Lung (tissue), 12 donors: Measurements from ENCODE around the gene MVB12B. TPM values are rescaled to one million over a fixed set of nuclear protein-coding genes. Genes with fewer than 3 reads are reported as not detected.
A peak's percentile ranks its signal among the peaks of the same experiment; 100 is the strongest.

Source experiments
- ATAC-seq: fragments of 200-7000 bp; cut with Tn5 transposase; one replicate; pipeline ENCODE4 v1.9.1; 2020; ENCODE audit warnings: moderate number of reproducible peaks; ENCODE audit not compliant: insufficient read depth, low FRiP score
- DNase-seq, 3 donors: peaks; one replicate each; pipeline ENCODE4 v3.0.0-alpha.2; 2013 to 2017
- H3K27ac ChIP-seq, 2 donors: one replicate each; pipeline ENCODE4 v1.5.1; 2013; ENCODE audit warnings: mild to moderate bottlenecking in 2 of 2, moderate library complexity in 2 of 2, control low read depth in 1 of 2, inconsistent platforms in 1 of 2, low read depth in 1 of 2, low read length in 1 of 2
- H3K27me3 ChIP-seq, 3 donors: one replicate each; pipeline ENCODE4 v1.5.1; 2013; ENCODE audit warnings: low read length in 2 of 3; ENCODE audit not compliant: control insufficient read depth in 3 of 3, insufficient read depth in 3 of 3
- H3K36me3 ChIP-seq, 4 donors: one replicate each; pipeline ENCODE4 v1.5.1; 2013; ENCODE audit warnings: low read length in 4 of 4, mild to moderate bottlenecking in 1 of 4, moderate library complexity in 1 of 4; ENCODE audit not compliant: control insufficient read depth in 4 of 4, insufficient read depth in 4 of 4
- H3K4me1 ChIP-seq, 5 donors: one replicate each; pipeline ENCODE4 v1.5.1; 2013; ENCODE audit warnings: low read length in 5 of 5, mild to moderate bottlenecking in 2 of 5, moderate library complexity in 1 of 5; ENCODE audit not compliant: control insufficient read depth in 5 of 5, insufficient read depth in 5 of 5
- H3K4me3 ChIP-seq: one replicate; pipeline ENCODE4 v1.5.1; 2013; ENCODE audit warnings: mild to moderate bottlenecking, control low read depth, moderate library complexity
- H3K9ac ChIP-seq, 2 donors: one replicate each; pipeline ENCODE4 v1.5.1; 2013; ENCODE audit warnings: low read length in 2 of 2, control low read depth in 1 of 2; ENCODE audit not compliant: insufficient read depth in 1 of 2
- H3K9me3 ChIP-seq, 4 donors: one replicate each; pipeline ENCODE4 v1.5.1; 2013; ENCODE audit warnings: low read length in 3 of 4, mild to moderate bottlenecking in 1 of 4, moderate library complexity in 1 of 4; ENCODE audit not compliant: control insufficient read depth in 4 of 4, insufficient read depth in 3 of 4
- CTCF ChIP-seq: IDR thresholded peaks from 2 replicates; pipeline ENCODE4 v1.5.1; 2012; ENCODE audit warnings: mild to moderate bottlenecking; ENCODE audit errors: control extremely low read depth, extremely low read depth
- WGBS, 2 donors: extraction: QIAGEN DNeasy Blood & Tissue Kit; methylation state at CpG; one replicate each; pipeline ENCODE4 v1.1.7; 2013; 5-methylcytosine and 5-hydroxymethylcytosine counted together
- polyA plus RNA-seq, 2 donors: library from polyadenylated mRNA; stranded (reverse); fragments of 200-250 nt; gene quantifications; one replicate each; pipeline ENCODE4 v1.2.1, GENCODE V29; 2013
- total RNA-seq, 2 donors: library from RNA; depleted of rRNA in 1 of 2; stranded (reverse); fragments of >200 nt in 1 of 2; gene quantifications; one replicate each; pipeline ENCODE4 v1.2.1, GENCODE V29; 2014 to 2021
- donor health status: control.
- donor health status: control.
- donor health status: Bipolar disorder and iron deficiency.
- donor health status: healthy.
- donor health status: DM: yes; HTN: yes; CAD: no.

The MVB12B gene
- total and polyA plus RNA-seq, 4 donors, result 9.5 to 33.6 (median 16.5) TPM

DNA sequence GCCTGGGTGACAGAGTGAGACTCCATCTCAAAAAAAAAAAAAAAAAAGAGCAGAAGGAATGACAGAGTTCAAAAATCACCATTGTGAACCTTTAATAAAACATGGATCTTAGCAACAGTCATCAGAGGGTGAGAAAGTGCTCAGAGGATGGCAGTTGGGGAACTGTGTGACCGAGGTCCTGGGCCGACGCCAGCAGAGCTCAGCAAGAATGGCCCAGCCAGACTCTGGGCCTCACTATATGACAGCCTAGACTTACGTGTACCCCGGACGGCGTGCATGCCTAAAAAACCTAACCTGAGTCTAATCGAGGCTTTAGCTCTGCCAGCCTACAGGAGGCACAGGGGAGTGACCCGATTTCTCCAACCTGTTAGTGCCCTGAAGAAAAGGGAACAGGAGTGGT is 64.3 kb downstream of the MVB12B start:
- H3K9ac ChIP-seq, result no peak overlapping the region
- no peak for TF ChIP-seq CTCF
- ATAC-seq (no peak), DNase-seq (no peak)
- no peaks in the 10 kb centered on the region for H3K9me3 ChIP-seq
- no peaks in the 10 kb centered on the region for H3K27me3 ChIP-seq
- no peak overlapping the region for H3K27ac ChIP-seq
- peaks cover 0 to 22% (median 5%) of the 10 kb centered on the region in 5 donors for H3K4me1 ChIP-seq
- H3K4me3 ChIP-seq, result no peak overlapping the region
- WGBS, 2 donors, result 81 to 82% methylated on average over 9 of the region's 9 CpGs
- H3K36me3 ChIP-seq, result peaks cover 0 to 16% (median 11%) of the 10 kb centered on the region in 4 donors

DNA sequence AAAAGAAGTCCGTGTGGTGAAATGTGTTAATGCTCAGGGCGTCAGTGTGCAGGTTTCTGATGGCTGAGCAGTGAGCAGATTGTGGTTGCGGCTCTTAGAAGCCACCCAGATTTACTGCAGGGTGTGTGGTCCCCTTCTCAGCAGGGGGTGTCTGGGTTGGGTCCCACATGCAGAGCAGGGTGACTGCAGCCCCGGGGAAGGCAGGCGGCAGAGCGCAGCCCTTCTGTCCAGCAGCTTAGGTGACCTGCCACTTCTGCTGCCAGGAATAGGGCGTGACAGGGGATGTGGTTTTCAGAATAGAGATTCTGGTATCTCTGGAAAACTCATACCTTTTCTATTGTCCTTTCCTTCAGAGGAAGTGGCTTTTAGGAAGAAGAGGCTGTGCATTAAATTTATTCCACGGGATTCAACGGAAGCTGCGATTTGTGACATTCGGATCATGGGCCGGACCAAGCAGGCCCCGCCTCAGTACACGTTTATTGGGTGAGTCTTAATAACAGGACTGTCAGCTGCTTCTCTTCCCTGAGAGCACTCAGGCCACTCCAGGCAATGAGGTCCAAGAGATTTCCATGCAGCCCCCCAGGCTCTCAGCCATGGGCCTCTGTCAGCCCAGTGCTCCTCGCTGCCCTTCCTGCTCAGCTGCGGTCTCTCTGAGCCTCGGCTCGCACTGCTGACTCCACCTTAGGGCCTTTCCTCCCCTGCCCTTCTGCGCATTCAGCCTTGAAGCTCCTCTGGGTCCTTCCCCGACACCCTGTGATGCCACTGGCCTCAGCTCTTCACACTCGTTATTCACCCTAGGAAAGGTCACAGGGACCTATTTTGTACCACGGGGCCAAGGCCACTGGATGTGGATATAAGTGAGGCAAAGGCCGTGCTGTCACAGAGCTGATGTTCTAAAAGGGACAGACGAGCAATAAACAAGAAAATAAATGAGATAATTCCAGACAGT is 65.4 kb downstream of the MVB12B start:
- 77 to 82% methylated on average over 24 of the region's 24 CpGs for WGBS, 2 donors
- H3K27me3 ChIP-seq, result no peaks in the 10 kb centered on the region
- no peak for DNase-seq
- peaks cover 0 to 18% (median 12%) of the 10 kb centered on the region in 4 donors for H3K36me3 ChIP-seq
- peak overlapping the region in 1 of 2 donors; percentile 75 for H3K27ac ChIP-seq
- no peak for ATAC-seq
- no peak for TF ChIP-seq CTCF
- H3K4me1 ChIP-seq, result peaks cover 0 to 19% (median 5%) of the 10 kb centered on the region in 5 donors
- H3K9me3 ChIP-seq, result no peaks in the 10 kb centered on the region
- H3K4me3 ChIP-seq, result no peak overlapping the region
- H3K9ac ChIP-seq, result no peak overlapping the region

GRCh38 chr9:126392662-126393371 is 66.2 kb downstream of the MVB12B start:
- Histone ChIP-seq H3K9me3 (no peaks in the 10 kb centered on the region), H3K9ac (no peak overlapping the region), H3K36me3 (peaks cover 0 to 18% (median 10%) of the 10 kb centered on the region in 4 donors), H3K4me1 (peaks cover 0 to 19% (median 5%) of the 10 kb centered on the region in 5 donors), H3K27me3 (no peaks in the 10 kb centered on the region), H3K4me3 (no peak overlapping the region), H3K27ac (peak overlapping the region in 1 of 2 donors; percentile 75)
- WGBS, 2 donors, result 66 to 75% methylated on average over 9 of the region's 9 CpGs
- ATAC-seq, result no peak
- TF ChIP-seq CTCF, result no peak
- peak in 2 of 3 donors; percentile 23 to 31 for DNase-seq
